HL-60 (cell line): ENCODE data around the gene CD40.

Experiments used
- DNase-seq, 2 experiments: peaks; one replicate each; pipeline ENCODE4 v3.0.0-alpha.2; 2010 to 2020; ENCODE audit warnings: low read depth in 1 of 2, low spot score in 1 of 2
- H3K27ac ChIP-seq: fragments of 250-450 bp; sonication (Bioruptor Pico); replicated peaks from 2 replicates; pipeline ENCODE4 v1.5.1; 2020; ENCODE audit warnings: mild to moderate bottlenecking, moderate library complexity
- H3K27me3 ChIP-seq: fragments of 250-450 bp; sonication (Bioruptor Pico); 2 replicates; pipeline ENCODE4 v1.5.1; 2021; ENCODE audit warnings: mild to moderate bottlenecking, moderate library complexity; ENCODE audit not compliant: insufficient read depth, poor library complexity, severe bottlenecking
- H3K4me3 ChIP-seq: replicated peaks from 2 replicates; pipeline ENCODE4 v1.5.1; 2011; ENCODE audit warnings: mild to moderate bottlenecking, control low read depth, low read length; ENCODE audit not compliant: insufficient read depth
- GABPA ChIP-seq: IDR thresholded peaks from 2 replicates; pipeline ENCODE4 v1.6.1; 2012; ENCODE audit warnings: low read depth
- POLR2AphosphoS5 ChIP-seq: IDR thresholded peaks from 2 replicates; pipeline ENCODE4 v1.6.1; 2012; ENCODE audit warnings: low read depth
- SPI1 ChIP-seq: IDR thresholded peaks from 2 replicates; pipeline ENCODE4 v1.6.1; 2012; ENCODE audit warnings: low read depth, mild to moderate bottlenecking, borderline replicate concordance
- TF ChIP-seq, protein P1 (sequence below): IDR thresholded peaks from 2 replicates; pipeline ENCODE4 v1.6.1; 2012; ENCODE audit warnings: low read depth; ENCODE audit not compliant: insufficient replicate concordance
- TF ChIP-seq, protein P2 (sequence below): IDR thresholded peaks from one replicate; pipeline ENCODE4 v1.5.1; 2011; ENCODE audit warnings: low read length, control low read depth, inconsistent platforms; ENCODE audit not compliant: insufficient read depth

The CD40 gene

DNA sequence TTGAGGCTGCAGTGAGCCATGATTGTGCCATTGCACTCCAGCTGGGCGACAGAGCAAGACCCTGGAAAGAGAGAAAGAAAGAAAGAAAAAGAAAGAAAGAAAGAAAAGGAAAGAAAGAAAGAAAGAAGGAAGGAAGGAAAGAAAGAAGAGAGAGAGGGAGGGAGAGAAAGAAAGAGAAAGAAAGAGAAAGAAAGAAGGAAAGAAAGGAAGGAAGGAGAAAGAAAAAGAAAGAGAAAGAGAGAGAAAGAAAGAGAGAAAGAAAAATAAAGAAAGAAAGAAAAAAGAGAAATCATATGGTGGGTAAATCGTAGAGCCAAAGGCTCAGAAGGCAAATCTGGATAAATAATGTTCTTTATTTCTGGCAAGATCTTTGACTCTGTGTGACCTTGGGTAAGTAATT is 53.4 kb downstream of the CD40 start:
- peaks cover 16% of the 10 kb centered on the region for H3K27me3 ChIP-seq
- no peak overlapping the region for H3K27ac ChIP-seq
- DNase-seq = no peak
- TF ChIP-seq, protein P1, sequence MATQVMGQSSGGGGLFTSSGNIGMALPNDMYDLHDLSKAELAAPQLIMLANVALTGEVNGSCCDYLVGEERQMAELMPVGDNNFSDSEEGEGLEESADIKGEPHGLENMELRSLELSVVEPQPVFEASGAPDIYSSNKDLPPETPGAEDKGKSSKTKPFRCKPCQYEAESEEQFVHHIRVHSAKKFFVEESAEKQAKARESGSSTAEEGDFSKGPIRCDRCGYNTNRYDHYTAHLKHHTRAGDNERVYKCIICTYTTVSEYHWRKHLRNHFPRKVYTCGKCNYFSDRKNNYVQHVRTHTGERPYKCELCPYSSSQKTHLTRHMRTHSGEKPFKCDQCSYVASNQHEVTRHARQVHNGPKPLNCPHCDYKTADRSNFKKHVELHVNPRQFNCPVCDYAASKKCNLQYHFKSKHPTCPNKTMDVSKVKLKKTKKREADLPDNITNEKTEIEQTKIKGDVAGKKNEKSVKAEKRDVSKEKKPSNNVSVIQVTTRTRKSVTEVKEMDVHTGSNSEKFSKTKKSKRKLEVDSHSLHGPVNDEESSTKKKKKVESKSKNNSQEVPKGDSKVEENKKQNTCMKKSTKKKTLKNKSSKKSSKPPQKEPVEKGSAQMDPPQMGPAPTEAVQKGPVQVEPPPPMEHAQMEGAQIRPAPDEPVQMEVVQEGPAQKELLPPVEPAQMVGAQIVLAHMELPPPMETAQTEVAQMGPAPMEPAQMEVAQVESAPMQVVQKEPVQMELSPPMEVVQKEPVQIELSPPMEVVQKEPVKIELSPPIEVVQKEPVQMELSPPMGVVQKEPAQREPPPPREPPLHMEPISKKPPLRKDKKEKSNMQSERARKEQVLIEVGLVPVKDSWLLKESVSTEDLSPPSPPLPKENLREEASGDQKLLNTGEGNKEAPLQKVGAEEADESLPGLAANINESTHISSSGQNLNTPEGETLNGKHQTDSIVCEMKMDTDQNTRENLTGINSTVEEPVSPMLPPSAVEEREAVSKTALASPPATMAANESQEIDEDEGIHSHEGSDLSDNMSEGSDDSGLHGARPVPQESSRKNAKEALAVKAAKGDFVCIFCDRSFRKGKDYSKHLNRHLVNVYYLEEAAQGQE = no peak
- TF ChIP-seq POLR2AphosphoS5 (no peak), GABPA (no peak), SPI1 (no peak)
- TF ChIP-seq, protein P2, sequence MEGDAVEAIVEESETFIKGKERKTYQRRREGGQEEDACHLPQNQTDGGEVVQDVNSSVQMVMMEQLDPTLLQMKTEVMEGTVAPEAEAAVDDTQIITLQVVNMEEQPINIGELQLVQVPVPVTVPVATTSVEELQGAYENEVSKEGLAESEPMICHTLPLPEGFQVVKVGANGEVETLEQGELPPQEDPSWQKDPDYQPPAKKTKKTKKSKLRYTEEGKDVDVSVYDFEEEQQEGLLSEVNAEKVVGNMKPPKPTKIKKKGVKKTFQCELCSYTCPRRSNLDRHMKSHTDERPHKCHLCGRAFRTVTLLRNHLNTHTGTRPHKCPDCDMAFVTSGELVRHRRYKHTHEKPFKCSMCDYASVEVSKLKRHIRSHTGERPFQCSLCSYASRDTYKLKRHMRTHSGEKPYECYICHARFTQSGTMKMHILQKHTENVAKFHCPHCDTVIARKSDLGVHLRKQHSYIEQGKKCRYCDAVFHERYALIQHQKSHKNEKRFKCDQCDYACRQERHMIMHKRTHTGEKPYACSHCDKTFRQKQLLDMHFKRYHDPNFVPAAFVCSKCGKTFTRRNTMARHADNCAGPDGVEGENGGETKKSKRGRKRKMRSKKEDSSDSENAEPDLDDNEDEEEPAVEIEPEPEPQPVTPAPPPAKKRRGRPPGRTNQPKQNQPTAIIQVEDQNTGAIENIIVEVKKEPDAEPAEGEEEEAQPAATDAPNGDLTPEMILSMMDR = no peak
- no peak overlapping the region for H3K4me3 ChIP-seq

- H3K27me3 ChIP-seq = peaks cover 17% of the 10 kb centered on the region
- no peak for TF ChIP-seq GABPA
- no peak for TF ChIP-seq SPI1
- no peak for TF ChIP-seq POLR2AphosphoS5
- TF ChIP-seq, protein P2 = no peak
- TF ChIP-seq, protein P1 = no peak
- DNase-seq = peak in 1 of 2 experiments; percentile 4
- H3K4me3 ChIP-seq = no peak overlapping the region
- H3K27ac ChIP-seq = no peak overlapping the region
Measured at GRCh38 chr20:46171909-46172308, 53.8 kb downstream of the CD40 start.

DNA sequence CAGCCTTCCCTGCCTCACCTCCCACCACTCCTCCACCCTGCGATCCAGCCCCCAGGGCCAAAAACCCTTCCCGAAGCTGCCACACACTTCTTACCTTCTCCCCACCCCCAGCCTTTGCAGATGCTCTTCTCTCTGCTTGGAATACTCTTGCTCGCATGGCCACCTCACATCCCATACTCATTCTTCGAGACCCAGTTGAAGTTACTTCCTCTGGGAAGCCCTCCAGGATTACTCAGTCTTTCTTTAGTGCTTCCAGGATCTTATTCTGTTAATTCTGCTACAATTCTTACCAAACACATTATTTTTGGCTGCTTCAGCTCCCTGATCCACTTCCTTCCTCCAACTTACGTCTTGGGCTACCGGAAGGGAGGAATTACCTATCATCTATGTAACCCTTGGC is 54.3 kb downstream of the CD40 start:
- Histone ChIP-seq H3K27me3 (peaks cover 17% of the 10 kb centered on the region), H3K27ac (no peak overlapping the region), H3K4me3 (no peak overlapping the region)
- DNase-seq = no peak
- no peak for TF ChIP-seq POLR2AphosphoS5
- TF ChIP-seq, protein P1 = no peak
- TF ChIP-seq GABPA = no peak
- TF ChIP-seq SPI1 = no peak
- TF ChIP-seq, protein P2 = no peak
